Activated CD4-positive, alpha-beta T cell treated with anti-CD3 and anti-CD28 coated beads, Interleukin-2, Interleukin-4, amounts not matched to agents 100 ng/mL and 50 ng/mL, durations not matched to agents 16 hours and 8 hours (primary cell): ENCODE data around the gene RNF144A.

Source experiments
- DNase-seq: peaks from one replicate; pipeline ENCODE4 v3.0.0-alpha.2; 2020; ENCODE audit warnings: low spot score

Gene RNF144A

GRCh38 chr2:7083580-7084509 lies 166.6 kb downstream of the RNF144A start:
- DNase-seq, result peak; percentile 24

- DNase-seq, result no peak
Measured at GRCh38 chr2:7084601-7085000, 167.4 kb downstream of the RNF144A start.

GRCh38 chr2:7089284-7089683 lies 172.1 kb downstream of the RNF144A start:
- DNase-seq, result no peak

- DNase-seq, result no peak
Measured at GRCh38 chr2:7089898-7090510, 172.8 kb downstream of the RNF144A start.

GRCh38 chr2:7093376-7093775 lies 176.2 kb downstream of the RNF144A start:
- DNase-seq, result no peak
